Natural killer cell treated with Interleukin-12 subunit alpha and Interleukin-12 subunit beta and Interleukin-15 and Interleukin-18, amount 100 ng/mL, for 72 hours (primary cell): Measurements from ENCODE around the gene TXNDC5. TPM values are rescaled to one million over a fixed set of nuclear protein-coding genes. Genes with fewer than 3 reads are reported as not detected.
"Not testable (repeated sequence)": the region's sequence is repeated elsewhere in the genome, so short reads cannot be mapped to it uniquely, and the experiment has no call there.

Experiments used
- ATAC-seq, 2 donors: fragments of 150-1000 bp; cut with Tn5 transposase in 1 of 2; sonication (Bioruptor Pico), chemical (Tn5 transposase) in 1 of 2; 2 replicates each; pipeline ENCODE4 v1.10.0; 2021
- DNase-seq: peaks from one replicate; pipeline ENCODE4 v3.0.0; 2022; ENCODE audit warnings: low spot score
- H3K27ac Mint-ChIP-seq, 2 donors: 1 replicate in 1 of 2; 2 replicates in 1 of 2; pipeline ENCODE4 v1.8.0; 2022; ENCODE audit warnings: mixed read lengths in 2 of 2, mild to moderate bottlenecking in 1 of 2, moderate library complexity in 1 of 2
- H3K27me3 Mint-ChIP-seq, 2 donors: 1 replicate in 1 of 2; 2 replicates in 1 of 2; pipeline ENCODE4 v1.8.0; 2022; ENCODE audit warnings: mixed read lengths in 2 of 2
- H3K36me3 Mint-ChIP-seq: one replicate; pipeline ENCODE4 v1.8.0; 2022; ENCODE audit warnings: mixed read lengths
- H3K4me1 Mint-ChIP-seq, 2 donors: 1 replicate in 1 of 2; 2 replicates in 1 of 2; pipeline ENCODE4 v1.8.0; 2022; ENCODE audit warnings: low read depth in 2 of 2, mixed read lengths in 2 of 2, mild to moderate bottlenecking in 1 of 2
- H3K4me3 Mint-ChIP-seq: one replicate; pipeline ENCODE4 v1.8.0; 2022; ENCODE audit warnings: mixed read lengths
- H3K9me3 Mint-ChIP-seq: 2 replicates; pipeline ENCODE4 v1.8.0; 2022; ENCODE audit warnings: mixed read lengths
- total RNA-seq, 2 donors: library from RNA; stranded (reverse); gene quantifications; one replicate each; pipeline ENCODE4 v1.2.3, GENCODE V29; 2022

The TXNDC5 gene
- total RNA-seq, 2 donors from 2014 or later, result 54.9 to 110 TPM

GRCh38 chr6:7898193-7898586 is 12.4 kb downstream of the TXNDC5 start:
- H3K27ac Mint-ChIP-seq, result not testable (repeated sequence)

GRCh38 chr6:7897461-7898192 is 13.0 kb downstream of the TXNDC5 start:
- no peaks in the 10 kb centered on the region for H3K9me3 Mint-ChIP-seq
- ATAC-seq, result no peak
- H3K36me3 Mint-ChIP-seq, result peaks cover 24% of the 10 kb centered on the region
- no peak overlapping the region for H3K27ac Mint-ChIP-seq
- no peak overlapping the region for H3K4me3 Mint-ChIP-seq
- no peaks in the 10 kb centered on the region for H3K4me1 Mint-ChIP-seq
- H3K27me3 Mint-ChIP-seq, result no peaks in the 10 kb centered on the region
- no peak for DNase-seq

More at GRCh38 chr6:7898193-7898586, 12.4 kb downstream of the TXNDC5 start:
- peaks cover 29% of the 10 kb centered on the region for H3K36me3 Mint-ChIP-seq
- not testable (repeated sequence) for H3K27me3 Mint-ChIP-seq, H3K4me3 Mint-ChIP-seq, H3K9me3 Mint-ChIP-seq, ATAC-seq, DNase-seq, H3K4me1 Mint-ChIP-seq

GRCh38 chr6:7896465-7896987 is 14.1 kb downstream of the TXNDC5 start:
- H3K4me1 Mint-ChIP-seq, result no peaks in the 10 kb centered on the region
- DNase-seq (no peak), ATAC-seq (no peak)
- H3K36me3 Mint-ChIP-seq, result peaks cover 26% of the 10 kb centered on the region
- H3K9me3 Mint-ChIP-seq, result no peaks in the 10 kb centered on the region
- no peak overlapping the region for H3K4me3 Mint-ChIP-seq
- no peaks in the 10 kb centered on the region for H3K27me3 Mint-ChIP-seq
- no peak overlapping the region for H3K27ac Mint-ChIP-seq

- no peak for ATAC-seq
- DNase-seq, result no peak
- no peak overlapping the region for H3K27ac Mint-ChIP-seq
- H3K9me3 Mint-ChIP-seq, result no peaks in the 10 kb centered on the region
- H3K36me3 Mint-ChIP-seq, result peaks cover 37% of the 10 kb centered on the region
- H3K4me3 Mint-ChIP-seq, result no peak overlapping the region
- no peaks in the 10 kb centered on the region for H3K4me1 Mint-ChIP-seq
- H3K27me3 Mint-ChIP-seq, result no peaks in the 10 kb centered on the region
Measured at GRCh38 chr6:7895125-7895423, 15.5 kb downstream of the TXNDC5 start.

- no peak overlapping the region for H3K4me3 Mint-ChIP-seq
- no peaks in the 10 kb centered on the region for H3K9me3 Mint-ChIP-seq
- no peaks in the 10 kb centered on the region for H3K27me3 Mint-ChIP-seq
- ATAC-seq (no peak), DNase-seq (no peak)
- no peak overlapping the region for H3K27ac Mint-ChIP-seq
- H3K4me1 Mint-ChIP-seq, result no peaks in the 10 kb centered on the region
- H3K36me3 Mint-ChIP-seq, result peaks cover 37% of the 10 kb centered on the region
Measured at GRCh38 chr6:7894262-7895124, 16.1 kb downstream of the TXNDC5 start.

- no peak overlapping the region for H3K27ac Mint-ChIP-seq
- H3K4me3 Mint-ChIP-seq, result no peak overlapping the region
- no peak for DNase-seq
- H3K36me3 Mint-ChIP-seq, result peaks cover 30% of the 10 kb centered on the region
- no peaks in the 10 kb centered on the region for H3K4me1 Mint-ChIP-seq
- H3K9me3 Mint-ChIP-seq, result no peaks in the 10 kb centered on the region
- H3K27me3 Mint-ChIP-seq, result no peaks in the 10 kb centered on the region
- no peak for ATAC-seq
Measured at GRCh38 chr6:7893342-7893741, 17.2 kb downstream of the TXNDC5 start.

- H3K9me3 Mint-ChIP-seq, H3K4me3 Mint-ChIP-seq, DNase-seq, ATAC-seq, H3K27me3 Mint-ChIP-seq, H3K4me1 Mint-ChIP-seq, H3K27ac Mint-ChIP-seq: not testable (repeated sequence)
- H3K36me3 Mint-ChIP-seq, result peaks cover 27% of the 10 kb centered on the region
Measured at GRCh38 chr6:7892367-7892766, 18.2 kb downstream of the TXNDC5 start.

- Mint-ChIP-seq H3K9me3 (no peaks in the 10 kb centered on the region), H3K4me1 (no peaks in the 10 kb centered on the region), H3K27ac (no peak overlapping the region), H3K27me3 (no peaks in the 10 kb centered on the region), H3K36me3 (peaks cover 25% of the 10 kb centered on the region), H3K4me3 (no peak overlapping the region)
- DNase-seq, result no peak
- ATAC-seq, result no peak
Measured at GRCh38 chr6:7891078-7891872, 19.3 kb downstream of the TXNDC5 start.

- Mint-ChIP-seq H3K27me3 (no peaks in the 10 kb centered on the region), H3K9me3 (no peaks in the 10 kb centered on the region), H3K36me3 (peaks cover 30% of the 10 kb centered on the region), H3K4me1 (no peaks in the 10 kb centered on the region), H3K4me3 (no peak overlapping the region), H3K27ac (no peak overlapping the region)
- DNase-seq, result no peak
- no peak for ATAC-seq
Measured at GRCh38 chr6:7888587-7889357, 21.8 kb downstream of the TXNDC5 start.

- H3K27ac Mint-ChIP-seq, result no peak overlapping the region
Measured at GRCh38 chr6:7887278-7887991, 23.2 kb downstream of the TXNDC5 start.

GRCh38 chr6:7886132-7886531 is 24.5 kb downstream of the TXNDC5 start:
- H3K27ac Mint-ChIP-seq, result no peak overlapping the region
- peaks cover 39% of the 10 kb centered on the region for H3K36me3 Mint-ChIP-seq
- no peaks in the 10 kb centered on the region for H3K4me1 Mint-ChIP-seq
- no peaks in the 10 kb centered on the region for H3K27me3 Mint-ChIP-seq
- ATAC-seq (no peak), DNase-seq (no peak)
- H3K4me3 Mint-ChIP-seq, result no peak overlapping the region
- H3K9me3 Mint-ChIP-seq, result no peaks in the 10 kb centered on the region

More at GRCh38 chr6:7887278-7887991, 23.2 kb downstream of the TXNDC5 start:
- H3K4me3 Mint-ChIP-seq, result no peak overlapping the region
- ATAC-seq (no peak), DNase-seq (no peak)
- H3K4me1 Mint-ChIP-seq, result no peaks in the 10 kb centered on the region
- H3K9me3 Mint-ChIP-seq, result no peaks in the 10 kb centered on the region
- peaks cover 43% of the 10 kb centered on the region for H3K36me3 Mint-ChIP-seq
- H3K27me3 Mint-ChIP-seq, result no peaks in the 10 kb centered on the region

- H3K4me1 Mint-ChIP-seq, result no peaks in the 10 kb centered on the region
- no peak for ATAC-seq
- no peak overlapping the region for H3K27ac Mint-ChIP-seq
- no peak for DNase-seq
- H3K27me3 Mint-ChIP-seq, result no peaks in the 10 kb centered on the region
- peaks cover 32% of the 10 kb centered on the region for H3K36me3 Mint-ChIP-seq
- no peaks in the 10 kb centered on the region for H3K9me3 Mint-ChIP-seq
- H3K4me3 Mint-ChIP-seq, result no peak overlapping the region
Measured at GRCh38 chr6:7883381-7883780, 27.2 kb downstream of the TXNDC5 start.
